Mesendoderm (in vitro differentiated cells): ENCODE measurements around the gene AGBL1.
"Not testable (repeated sequence)": the region's sequence is repeated elsewhere in the genome, so short reads cannot be mapped to it uniquely, and the experiment has no call there.

Source experiments
- DNase-seq: peaks from one replicate; pipeline ENCODE4 v3.0.0; 2013
- H2AK5ac ChIP-seq: 2 replicates; pipeline ENCODE4 v1.6.1; 2013; ENCODE audit warnings: low read length, inconsistent platforms
- H2BK120ac ChIP-seq: 2 replicates; pipeline ENCODE4 v1.6.1; 2013; ENCODE audit warnings: low read depth, mild to moderate bottlenecking, low read length, moderate library complexity, mixed read lengths
- H2BK15ac ChIP-seq: replicated peaks from 2 replicates; pipeline ENCODE4 v1.6.1; 2013; ENCODE audit warnings: low read depth, mild to moderate bottlenecking, moderate library complexity
- H2BK5ac ChIP-seq: 2 replicates; pipeline ENCODE4 v1.6.1; 2013; ENCODE audit warnings: low read length, inconsistent platforms
- H3K18ac ChIP-seq: 2 replicates; pipeline ENCODE4 v1.6.1; 2013; ENCODE audit warnings: mild to moderate bottlenecking, low read length, mixed read lengths
- H3K23ac ChIP-seq: one replicate; pipeline ENCODE4 v1.6.1; 2013; ENCODE audit warnings: low read length
- H3K27ac ChIP-seq: 2 replicates; pipeline ENCODE4 v1.5.1; 2013; ENCODE audit warnings: low read depth, mild to moderate bottlenecking, inconsistent platforms, low read length, moderate library complexity
- H3K27me3 ChIP-seq: 2 replicates; pipeline ENCODE4 v1.6.1; 2013; ENCODE audit warnings: low read length, control low read depth, mild to moderate bottlenecking, inconsistent platforms; ENCODE audit not compliant: insufficient read depth, poor library complexity
- H3K36me3 ChIP-seq: 2 replicates; pipeline ENCODE4 v1.6.1; 2013; ENCODE audit warnings: low read length, inconsistent platforms; ENCODE audit not compliant: control insufficient read depth, insufficient read depth
- H3K4ac ChIP-seq: one replicate; pipeline ENCODE4 v1.6.1; 2013; ENCODE audit warnings: low read depth, mild to moderate bottlenecking, low read length, moderate library complexity
- H3K4me1 ChIP-seq: 2 replicates; pipeline ENCODE4 v1.6.1; 2013; ENCODE audit warnings: low read depth, low read length, inconsistent platforms; ENCODE audit not compliant: control insufficient read depth
- H3K4me2 ChIP-seq: 2 replicates; pipeline ENCODE4 v1.6.1; 2013; ENCODE audit warnings: low read length
- H3K4me3 ChIP-seq: 2 replicates; pipeline ENCODE4 v1.5.1; 2013; ENCODE audit warnings: mild to moderate bottlenecking, low read length
- H3K56ac ChIP-seq: one replicate; pipeline ENCODE4 v1.6.1; 2013; ENCODE audit warnings: low read length
- H3K79me1 ChIP-seq: 2 replicates; pipeline ENCODE4 v1.6.1; 2013; ENCODE audit warnings: low read length, inconsistent platforms
- H3K79me2 ChIP-seq: 2 replicates; pipeline ENCODE4 v1.6.1; 2013; ENCODE audit warnings: mild to moderate bottlenecking, low read length; ENCODE audit not compliant: control insufficient read depth, insufficient read depth
- H3K9ac ChIP-seq: 2 replicates; pipeline ENCODE4 v1.6.1; 2013; ENCODE audit warnings: low read length, inconsistent platforms
- H4K5ac ChIP-seq: one replicate; pipeline ENCODE4 v1.6.1; 2013; ENCODE audit warnings: low read length
- H4K8ac ChIP-seq: one replicate; pipeline ENCODE4 v1.6.1; 2013; ENCODE audit warnings: low read depth, mild to moderate bottlenecking, control low read depth, low read length, moderate library complexity
- WGBS: extraction: QIAGEN DNeasy Blood & Tissue Kit; methylation state at CpG from one replicate; pipeline ENCODE4 v1.1.7; 2013; ENCODE audit warnings: low lambda C conversion rate, missing lambda C conversion rate; ENCODE audit not compliant: insufficient coverage; ENCODE audit errors: extremely low coverage; 5-methylcytosine and 5-hydroxymethylcytosine counted together

AGBL1 gene

DNA sequence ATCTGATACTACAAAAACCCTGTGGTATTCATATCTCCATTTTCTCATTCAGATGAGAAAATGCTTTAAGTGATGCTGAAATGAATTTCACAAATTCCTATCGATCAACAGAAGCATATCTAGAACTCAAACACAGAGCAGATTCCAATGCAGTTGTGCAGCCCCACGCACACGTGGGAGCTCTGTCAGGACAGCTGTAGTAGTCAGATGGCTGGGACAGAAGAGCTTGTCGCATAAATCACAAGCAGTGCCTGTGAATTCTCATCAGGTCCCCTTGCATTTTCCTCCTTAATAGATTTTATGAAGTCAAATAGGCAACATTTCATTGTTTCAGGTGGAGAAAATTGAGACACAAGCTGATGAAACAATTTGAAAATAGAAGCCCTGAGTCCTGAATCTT is 792.3 kb downstream of the AGBL1 start:
- Histone ChIP-seq H3K4me3 (no peak overlapping the region), H3K18ac (no peak overlapping the region), H3K4me2 (no peak overlapping the region), H3K79me2 (no peaks in the 10 kb centered on the region), H2BK5ac (no peak overlapping the region), H3K36me3 (no peaks in the 10 kb centered on the region), H2AK5ac (no peak overlapping the region), H4K8ac (no peak overlapping the region), H3K9ac (no peak overlapping the region), H3K4me1 (no peaks in the 10 kb centered on the region), H3K79me1 (no peaks in the 10 kb centered on the region), H3K4ac (no peak overlapping the region), H3K27ac (no peak overlapping the region), H2BK120ac (no peak overlapping the region), H2BK15ac (no peak overlapping the region), H4K5ac (no peak overlapping the region), H3K56ac (no peak overlapping the region), H3K23ac (no peak overlapping the region), H3K27me3 (no peaks in the 10 kb centered on the region)
- WGBS, result no CpG with 5 or more reads among the region's 4 CpGs
- no peak for DNase-seq

DNA sequence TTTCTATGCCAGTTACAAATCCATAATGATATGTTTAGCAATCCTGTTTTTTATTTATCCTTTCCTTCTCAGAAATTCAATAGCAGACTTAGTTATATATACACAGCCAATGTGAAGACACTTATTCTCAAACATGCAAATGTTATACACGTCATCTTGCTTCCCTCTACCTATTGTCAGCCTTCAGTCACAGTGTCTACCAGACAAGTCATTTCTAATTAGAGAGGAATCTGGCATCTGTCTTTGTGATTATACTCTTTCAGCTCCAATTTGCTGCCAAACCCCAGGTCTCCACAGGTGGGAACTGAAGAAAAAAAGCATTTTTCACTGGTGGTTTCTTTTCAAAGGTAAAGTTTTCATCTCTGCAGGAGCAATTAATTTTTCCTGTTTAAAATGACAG is 793.1 kb downstream of the AGBL1 start:
- no peak overlapping the region for H3K56ac ChIP-seq
- H3K9ac ChIP-seq, result no peak overlapping the region
- H3K4me2 ChIP-seq, result no peak overlapping the region
- WGBS, result no CpG with 5 or more reads among the region's 1 CpG
- H3K4ac ChIP-seq, result no peak overlapping the region
- no peaks in the 10 kb centered on the region for H3K79me1 ChIP-seq
- H3K79me2 ChIP-seq, result no peaks in the 10 kb centered on the region
- H2BK15ac ChIP-seq, result no peak overlapping the region
- H4K8ac ChIP-seq, result no peak overlapping the region
- H3K4me1 ChIP-seq, result no peaks in the 10 kb centered on the region
- no peak overlapping the region for H3K23ac ChIP-seq
- H2BK5ac ChIP-seq, result no peak overlapping the region
- H3K4me3 ChIP-seq, result no peak overlapping the region
- no peak for DNase-seq
- no peak overlapping the region for H4K5ac ChIP-seq
- H3K27me3 ChIP-seq, result no peaks in the 10 kb centered on the region
- no peak overlapping the region for H3K27ac ChIP-seq
- H2AK5ac ChIP-seq, result no peak overlapping the region
- H3K36me3 ChIP-seq, result no peaks in the 10 kb centered on the region
- no peak overlapping the region for H2BK120ac ChIP-seq
- no peak overlapping the region for H3K18ac ChIP-seq

DNA sequence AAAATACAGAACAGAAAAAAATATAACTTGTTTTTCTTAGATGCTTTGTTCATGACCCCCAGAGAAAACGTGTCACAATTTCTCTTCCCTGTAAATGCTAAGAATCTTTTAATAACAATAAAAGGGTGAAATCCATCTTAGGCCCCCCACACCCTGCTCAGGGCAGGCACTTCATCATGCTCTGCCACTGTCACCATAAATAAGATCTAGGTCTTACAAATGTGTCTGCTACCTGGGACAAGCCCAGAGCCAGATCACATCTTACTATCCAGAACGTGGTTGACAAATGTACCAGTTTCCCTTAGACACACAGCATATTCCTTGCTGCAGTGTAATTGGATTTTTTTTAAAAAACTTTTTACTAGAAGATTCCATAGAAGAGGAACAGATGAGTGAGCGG is 795.4 kb downstream of the AGBL1 start:
- Histone ChIP-seq H3K9ac (no peak overlapping the region), H3K36me3 (no peaks in the 10 kb centered on the region), H3K23ac (no peak overlapping the region), H3K27me3 (no peaks in the 10 kb centered on the region), H3K4me3 (no peak overlapping the region), H2BK120ac (no peak overlapping the region), H2AK5ac (no peak overlapping the region), H3K18ac (no peak overlapping the region), H2BK15ac (no peak overlapping the region), H3K27ac (no peak overlapping the region), H3K56ac (no peak overlapping the region), H3K4me1 (no peaks in the 10 kb centered on the region), H4K5ac (no peak overlapping the region), H3K79me2 (no peaks in the 10 kb centered on the region), H2BK5ac (no peak overlapping the region), H3K4me2 (no peak overlapping the region), H4K8ac (no peak overlapping the region), H3K79me1 (no peaks in the 10 kb centered on the region), H3K4ac (no peak overlapping the region)
- WGBS, result no CpG with 5 or more reads among the region's 3 CpGs
- no peak for DNase-seq

DNA sequence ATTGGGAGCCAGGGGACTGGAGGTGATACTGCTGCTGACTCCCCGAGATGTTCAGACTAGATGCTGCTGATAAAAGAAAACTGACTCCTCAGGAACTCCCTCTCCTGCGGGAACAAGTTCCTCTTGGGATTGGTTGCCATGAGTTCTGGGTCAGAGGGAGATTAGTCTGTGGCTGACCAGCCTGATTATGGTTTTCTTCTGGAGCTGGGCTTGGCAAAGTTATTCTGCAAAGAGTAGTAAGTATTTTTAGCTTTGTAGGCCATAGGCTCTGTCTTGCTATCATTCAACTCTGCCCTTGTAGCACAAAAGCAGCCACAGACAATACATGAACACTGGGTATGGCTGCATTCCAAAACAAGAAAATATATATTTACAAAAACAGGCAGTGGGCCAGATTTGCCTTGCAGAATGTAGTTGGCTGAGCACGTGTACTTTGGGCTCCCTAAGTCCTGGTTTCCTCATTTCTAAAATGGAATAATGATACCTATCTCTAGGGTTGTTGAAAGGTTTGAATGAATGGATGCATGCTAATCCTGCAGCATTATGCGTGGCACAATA is 796.8 kb downstream of the AGBL1 start:
- H3K23ac ChIP-seq, result no peak overlapping the region
- H3K79me2 ChIP-seq, result no peaks in the 10 kb centered on the region
- no peak overlapping the region for H3K4ac ChIP-seq
- H3K27me3 ChIP-seq, result no peaks in the 10 kb centered on the region
- no peak overlapping the region for H4K5ac ChIP-seq
- no peak for DNase-seq
- no CpG with 5 or more reads among the region's 4 CpGs for WGBS
- H3K56ac ChIP-seq, result no peak overlapping the region
- H2BK15ac ChIP-seq, result no peak overlapping the region
- H2AK5ac ChIP-seq, result no peak overlapping the region
- H2BK120ac ChIP-seq, result no peak overlapping the region
- H3K9ac ChIP-seq, result no peak overlapping the region
- no peak overlapping the region for H3K4me2 ChIP-seq
- H3K36me3 ChIP-seq, result no peaks in the 10 kb centered on the region
- no peak overlapping the region for H3K27ac ChIP-seq
- no peaks in the 10 kb centered on the region for H3K79me1 ChIP-seq
- no peaks in the 10 kb centered on the region for H3K4me1 ChIP-seq
- H4K8ac ChIP-seq, result no peak overlapping the region
- no peak overlapping the region for H3K18ac ChIP-seq
- no peak overlapping the region for H2BK5ac ChIP-seq
- H3K4me3 ChIP-seq, result no peak overlapping the region

DNA sequence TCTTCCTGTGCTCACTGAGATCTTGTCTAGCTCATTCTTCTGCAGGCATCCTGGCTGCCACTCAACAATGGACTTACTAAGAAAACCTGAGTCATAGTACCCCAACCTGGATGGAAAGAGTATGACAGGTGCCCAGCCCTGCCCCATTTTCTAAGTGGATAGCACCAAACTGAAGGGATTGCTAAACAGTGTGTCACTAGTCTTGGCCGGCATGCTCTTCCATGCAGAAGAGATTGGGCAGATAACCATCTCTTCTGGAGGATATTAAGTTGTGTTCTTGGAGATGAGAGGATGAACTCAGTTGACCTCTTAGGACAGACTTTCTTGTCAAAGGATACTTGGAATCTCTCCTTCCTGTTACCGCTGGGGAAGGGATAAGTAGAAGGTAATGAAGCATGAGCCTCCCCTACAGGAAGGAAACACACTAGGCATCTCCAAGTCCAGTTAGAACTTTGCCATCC is 797.5 kb downstream of the AGBL1 start:
- H3K23ac ChIP-seq, result no peak overlapping the region
- no peak overlapping the region for H3K56ac ChIP-seq
- H3K18ac ChIP-seq, result no peak overlapping the region
- H2AK5ac ChIP-seq, result no peak overlapping the region
- H3K79me2 ChIP-seq, result no peaks in the 10 kb centered on the region
- no peak overlapping the region for H3K27ac ChIP-seq
- H3K4me1 ChIP-seq, result no peaks in the 10 kb centered on the region
- H2BK5ac ChIP-seq, result no peak overlapping the region
- no peak overlapping the region for H4K5ac ChIP-seq
- H3K79me1 ChIP-seq, result no peaks in the 10 kb centered on the region
- H3K9ac ChIP-seq, result no peak overlapping the region
- H3K4ac ChIP-seq, result no peak overlapping the region
- no peaks in the 10 kb centered on the region for H3K36me3 ChIP-seq
- H2BK120ac ChIP-seq, result no peak overlapping the region
- DNase-seq, result peak; percentile 54
- no CpG with 5 or more reads among the region's 2 CpGs for WGBS
- H3K4me3 ChIP-seq, result no peak overlapping the region
- no peaks in the 10 kb centered on the region for H3K27me3 ChIP-seq
- H3K4me2 ChIP-seq, result no peak overlapping the region
- H2BK15ac ChIP-seq, result no peak overlapping the region
- H4K8ac ChIP-seq, result no peak overlapping the region

DNA sequence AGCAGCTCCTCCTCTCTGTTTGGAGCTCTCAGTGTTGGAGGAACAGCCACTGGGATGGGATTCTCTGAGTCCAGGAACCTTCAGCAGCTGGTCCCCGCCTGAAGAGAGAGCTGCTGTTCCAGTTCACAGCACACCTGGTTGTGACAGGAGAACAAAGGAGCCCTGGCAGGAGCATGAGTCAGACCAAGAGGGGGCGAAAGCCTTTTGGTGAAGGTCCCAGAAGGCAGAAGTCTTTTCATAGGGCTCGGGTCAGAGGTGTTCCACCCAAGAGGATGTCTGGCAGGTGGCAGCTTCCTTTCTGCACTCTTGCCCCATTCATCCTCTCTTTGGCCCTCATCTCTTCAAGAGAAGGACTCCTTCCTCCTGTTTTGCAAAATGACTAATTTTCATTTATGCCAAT is 799.2 kb downstream of the AGBL1 start:
- H3K79me2 ChIP-seq, H2AK5ac ChIP-seq, H3K23ac ChIP-seq, H3K36me3 ChIP-seq, H2BK120ac ChIP-seq, H3K56ac ChIP-seq, H3K4me3 ChIP-seq, H4K8ac ChIP-seq, H3K4ac ChIP-seq, H3K9ac ChIP-seq, H2BK15ac ChIP-seq, H3K4me2 ChIP-seq, H3K79me1 ChIP-seq, H2BK5ac ChIP-seq, H3K18ac ChIP-seq, H3K4me1 ChIP-seq, H3K27me3 ChIP-seq, H3K27ac ChIP-seq, H4K5ac ChIP-seq: not testable (repeated sequence)
- no CpG with 5 or more reads among the region's 3 CpGs for WGBS
- peak; percentile 9 for DNase-seq
